ENCODE measurements around the gene KLK13. TPM values are rescaled to one million over a fixed set of nuclear protein-coding genes. Genes with fewer than 3 reads are reported as not detected.

The KLK13 gene
- total and polyA plus RNA-seq, 2 of the 8 experiments (the other 6 are each of a cell fraction or from before 2014, with no cell fraction given): 4.2 to 4.5 TPM

DNA sequence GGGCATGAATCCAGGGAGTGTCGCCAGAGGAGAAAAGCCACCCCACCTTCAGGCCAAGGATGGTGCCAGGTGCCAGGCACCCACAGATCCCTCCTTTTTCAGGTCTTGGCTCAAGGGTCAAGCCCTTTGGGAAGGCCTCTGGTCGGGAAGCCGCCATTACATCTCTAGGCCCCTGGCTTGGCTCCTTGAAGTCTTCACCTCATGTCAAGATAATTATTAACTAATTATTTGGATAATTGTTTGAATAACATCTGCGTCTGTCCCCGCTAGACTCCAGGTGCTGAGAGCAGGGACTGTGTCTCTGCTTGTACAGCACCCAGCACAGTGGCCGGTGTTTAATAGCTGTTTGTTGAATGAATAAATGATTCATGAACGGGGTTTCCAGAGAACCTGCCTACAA, 1.2 kb downstream of the KLK13 start (continued):
- TF ChIP-seq, protein P1, sequence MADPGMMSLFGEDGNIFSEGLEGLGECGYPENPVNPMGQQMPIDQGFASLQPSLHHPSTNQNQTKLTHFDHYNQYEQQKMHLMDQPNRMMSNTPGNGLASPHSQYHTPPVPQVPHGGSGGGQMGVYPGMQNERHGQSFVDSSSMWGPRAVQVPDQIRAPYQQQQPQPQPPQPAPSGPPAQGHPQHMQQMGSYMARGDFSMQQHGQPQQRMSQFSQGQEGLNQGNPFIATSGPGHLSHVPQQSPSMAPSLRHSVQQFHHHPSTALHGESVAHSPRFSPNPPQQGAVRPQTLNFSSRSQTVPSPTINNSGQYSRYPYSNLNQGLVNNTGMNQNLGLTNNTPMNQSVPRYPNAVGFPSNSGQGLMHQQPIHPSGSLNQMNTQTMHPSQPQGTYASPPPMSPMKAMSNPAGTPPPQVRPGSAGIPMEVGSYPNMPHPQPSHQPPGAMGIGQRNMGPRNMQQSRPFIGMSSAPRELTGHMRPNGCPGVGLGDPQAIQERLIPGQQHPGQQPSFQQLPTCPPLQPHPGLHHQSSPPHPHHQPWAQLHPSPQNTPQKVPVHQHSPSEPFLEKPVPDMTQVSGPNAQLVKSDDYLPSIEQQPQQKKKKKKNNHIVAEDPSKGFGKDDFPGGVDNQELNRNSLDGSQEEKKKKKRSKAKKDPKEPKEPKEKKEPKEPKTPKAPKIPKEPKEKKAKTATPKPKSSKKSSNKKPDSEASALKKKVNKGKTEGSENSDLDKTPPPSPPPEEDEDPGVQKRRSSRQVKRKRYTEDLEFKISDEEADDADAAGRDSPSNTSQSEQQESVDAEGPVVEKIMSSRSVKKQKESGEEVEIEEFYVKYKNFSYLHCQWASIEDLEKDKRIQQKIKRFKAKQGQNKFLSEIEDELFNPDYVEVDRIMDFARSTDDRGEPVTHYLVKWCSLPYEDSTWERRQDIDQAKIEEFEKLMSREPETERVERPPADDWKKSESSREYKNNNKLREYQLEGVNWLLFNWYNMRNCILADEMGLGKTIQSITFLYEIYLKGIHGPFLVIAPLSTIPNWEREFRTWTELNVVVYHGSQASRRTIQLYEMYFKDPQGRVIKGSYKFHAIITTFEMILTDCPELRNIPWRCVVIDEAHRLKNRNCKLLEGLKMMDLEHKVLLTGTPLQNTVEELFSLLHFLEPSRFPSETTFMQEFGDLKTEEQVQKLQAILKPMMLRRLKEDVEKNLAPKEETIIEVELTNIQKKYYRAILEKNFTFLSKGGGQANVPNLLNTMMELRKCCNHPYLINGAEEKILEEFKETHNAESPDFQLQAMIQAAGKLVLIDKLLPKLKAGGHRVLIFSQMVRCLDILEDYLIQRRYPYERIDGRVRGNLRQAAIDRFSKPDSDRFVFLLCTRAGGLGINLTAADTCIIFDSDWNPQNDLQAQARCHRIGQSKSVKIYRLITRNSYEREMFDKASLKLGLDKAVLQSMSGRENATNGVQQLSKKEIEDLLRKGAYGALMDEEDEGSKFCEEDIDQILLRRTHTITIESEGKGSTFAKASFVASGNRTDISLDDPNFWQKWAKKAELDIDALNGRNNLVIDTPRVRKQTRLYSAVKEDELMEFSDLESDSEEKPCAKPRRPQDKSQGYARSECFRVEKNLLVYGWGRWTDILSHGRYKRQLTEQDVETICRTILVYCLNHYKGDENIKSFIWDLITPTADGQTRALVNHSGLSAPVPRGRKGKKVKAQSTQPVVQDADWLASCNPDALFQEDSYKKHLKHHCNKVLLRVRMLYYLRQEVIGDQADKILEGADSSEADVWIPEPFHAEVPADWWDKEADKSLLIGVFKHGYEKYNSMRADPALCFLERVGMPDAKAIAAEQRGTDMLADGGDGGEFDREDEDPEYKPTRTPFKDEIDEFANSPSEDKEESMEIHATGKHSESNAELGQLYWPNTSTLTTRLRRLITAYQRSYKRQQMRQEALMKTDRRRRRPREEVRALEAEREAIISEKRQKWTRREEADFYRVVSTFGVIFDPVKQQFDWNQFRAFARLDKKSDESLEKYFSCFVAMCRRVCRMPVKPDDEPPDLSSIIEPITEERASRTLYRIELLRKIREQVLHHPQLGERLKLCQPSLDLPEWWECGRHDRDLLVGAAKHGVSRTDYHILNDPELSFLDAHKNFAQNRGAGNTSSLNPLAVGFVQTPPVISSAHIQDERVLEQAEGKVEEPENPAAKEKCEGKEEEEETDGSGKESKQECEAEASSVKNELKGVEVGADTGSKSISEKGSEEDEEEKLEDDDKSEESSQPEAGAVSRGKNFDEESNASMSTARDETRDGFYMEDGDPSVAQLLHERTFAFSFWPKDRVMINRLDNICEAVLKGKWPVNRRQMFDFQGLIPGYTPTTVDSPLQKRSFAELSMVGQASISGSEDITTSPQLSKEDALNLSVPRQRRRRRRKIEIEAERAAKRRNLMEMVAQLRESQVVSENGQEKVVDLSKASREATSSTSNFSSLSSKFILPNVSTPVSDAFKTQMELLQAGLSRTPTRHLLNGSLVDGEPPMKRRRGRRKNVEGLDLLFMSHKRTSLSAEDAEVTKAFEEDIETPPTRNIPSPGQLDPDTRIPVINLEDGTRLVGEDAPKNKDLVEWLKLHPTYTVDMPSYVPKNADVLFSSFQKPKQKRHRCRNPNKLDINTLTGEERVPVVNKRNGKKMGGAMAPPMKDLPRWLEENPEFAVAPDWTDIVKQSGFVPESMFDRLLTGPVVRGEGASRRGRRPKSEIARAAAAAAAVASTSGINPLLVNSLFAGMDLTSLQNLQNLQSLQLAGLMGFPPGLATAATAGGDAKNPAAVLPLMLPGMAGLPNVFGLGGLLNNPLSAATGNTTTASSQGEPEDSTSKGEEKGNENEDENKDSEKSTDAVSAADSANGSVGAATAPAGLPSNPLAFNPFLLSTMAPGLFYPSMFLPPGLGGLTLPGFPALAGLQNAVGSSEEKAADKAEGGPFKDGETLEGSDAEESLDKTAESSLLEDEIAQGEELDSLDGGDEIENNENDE (IDR thresholded peaks at IDR 0.05; ENCODE audit: insufficient replicate concordance, low read length): no peak
- no peak for TF ChIP-seq GABPA (IDR thresholded peaks at IDR 0.05; ENCODE audit: borderline replicate concordance, insufficient read depth, low read length)
- no peak for TF ChIP-seq YY1 (IDR thresholded peaks at IDR 0.05; ENCODE audit: low read depth, low read length)
- TF ChIP-seq SP4 (IDR thresholded peaks at IDR 0.05; ENCODE audit: low read length): no peak
- no peak for TF ChIP-seq POLR2AphosphoS5 (IDR thresholded peaks at IDR 0.05; ENCODE audit: low read depth, low read length)
- no peak for TF ChIP-seq RAD21 (IDR thresholded peaks at IDR 0.05 in 1 of 2, conservative IDR thresholded peaks at IDR 0.05 in 1 of 2; ENCODE audit: low read depth in 2 of 2, low read length in 2 of 2)
